ENCODE results near the gene ERH.

GRCh38 chr14:69423279-69423678 lies 25.2 kb upstream of the ERH start:
- TF ChIP-seq CREB1 (IDR thresholded peaks at IDR 0.05; ENCODE audit: low read depth) (no peak), TARDBP (IDR thresholded peaks at IDR 0.05; ENCODE audit: borderline replicate concordance) (no peak), CTCF (IDR thresholded peaks at IDR 0.05 in 2 of 3, conservative IDR thresholded peaks at IDR 0.05 in 1 of 3; ENCODE audit: control insufficient read depth in 2 of 3, extremely low read depth in 1 of 3, insufficient read depth in 1 of 3, low read depth in 3 of 3, low read length in 3 of 3) (no peak)
